Mammary epithelial cell (primary cell): ENCODE data around the gene LIN37.
"Not testable (repeated sequence)": the region's sequence is repeated elsewhere in the genome, so short reads cannot be mapped to it uniquely, and the experiment has no call there.

Experiments
- EZH2 ChIP-seq: IDR thresholded peaks from 2 replicates; pipeline ENCODE4 v1.6.1; 2012; ENCODE audit warnings: low read length, inconsistent platforms, borderline replicate concordance
- TF ChIP-seq, protein P1 (sequence below), 2 donors: IDR thresholded peaks in 1 of 2; conservative IDR thresholded peaks in 1 of 2; 2 replicates each; pipeline ENCODE4 v1.5.1; 2011 to 2012; ENCODE audit warnings: inconsistent platforms in 2 of 2, low read length in 2 of 2, mild to moderate bottlenecking in 2 of 2, control low read depth in 1 of 2, low read depth in 1 of 2; ENCODE audit not compliant: insufficient read depth in 1 of 2; ENCODE audit errors: extremely low read depth in 1 of 2

- not testable (repeated sequence) for TF ChIP-seq EZH2
- TF ChIP-seq, protein P1, sequence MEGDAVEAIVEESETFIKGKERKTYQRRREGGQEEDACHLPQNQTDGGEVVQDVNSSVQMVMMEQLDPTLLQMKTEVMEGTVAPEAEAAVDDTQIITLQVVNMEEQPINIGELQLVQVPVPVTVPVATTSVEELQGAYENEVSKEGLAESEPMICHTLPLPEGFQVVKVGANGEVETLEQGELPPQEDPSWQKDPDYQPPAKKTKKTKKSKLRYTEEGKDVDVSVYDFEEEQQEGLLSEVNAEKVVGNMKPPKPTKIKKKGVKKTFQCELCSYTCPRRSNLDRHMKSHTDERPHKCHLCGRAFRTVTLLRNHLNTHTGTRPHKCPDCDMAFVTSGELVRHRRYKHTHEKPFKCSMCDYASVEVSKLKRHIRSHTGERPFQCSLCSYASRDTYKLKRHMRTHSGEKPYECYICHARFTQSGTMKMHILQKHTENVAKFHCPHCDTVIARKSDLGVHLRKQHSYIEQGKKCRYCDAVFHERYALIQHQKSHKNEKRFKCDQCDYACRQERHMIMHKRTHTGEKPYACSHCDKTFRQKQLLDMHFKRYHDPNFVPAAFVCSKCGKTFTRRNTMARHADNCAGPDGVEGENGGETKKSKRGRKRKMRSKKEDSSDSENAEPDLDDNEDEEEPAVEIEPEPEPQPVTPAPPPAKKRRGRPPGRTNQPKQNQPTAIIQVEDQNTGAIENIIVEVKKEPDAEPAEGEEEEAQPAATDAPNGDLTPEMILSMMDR (conservative IDR thresholded peaks at IDR 0.05 in 1 of 2, IDR thresholded peaks at IDR 0.05 in 1 of 2; ENCODE audit: extremely low read depth in 1 of 2, insufficient read depth in 1 of 2, low read depth in 1 of 2, low read length in 2 of 2): not testable (repeated sequence)
Measured at GRCh38 chr19:35724132-35724531, 24.2 kb upstream of the LIN37 start.
